ENCODE measurements around the gene SNX25. TPM values are rescaled to one million over a fixed set of nuclear protein-coding genes. Genes with fewer than 3 reads are reported as not detected.

The SNX25 gene
- polyA plus RNA-seq, 1 of the 3 experiments (the other 2 are of a cell fraction), result 8.5 TPM

- H3K79me2 ChIP-seq (ENCODE audit: insufficient read depth), result no peaks in the 10 kb centered on the region
- H3K4me1 ChIP-seq (ENCODE audit: control insufficient read depth in 1 of 2, insufficient read depth in 2 of 2, low read depth in 1 of 2, low read length in 1 of 2), result peaks cover 0 to under 1% of the 10 kb centered on the region in 2 experiments; a peak in 2 of 4 replicates
- no peaks in the 10 kb centered on the region for H3K9me3 ChIP-seq
- H3K36me3 ChIP-seq (replicated peaks in 1 of 2; ENCODE audit: control insufficient read depth in 1 of 2, insufficient read depth in 2 of 2, low read length in 1 of 2), result peaks cover 16 to 48% of the 10 kb centered on the region in 2 experiments
- no peaks in the 10 kb centered on the region for H3K9me2 ChIP-seq
- H3K27me3 ChIP-seq (ENCODE audit: insufficient read depth), result no peaks in the 10 kb centered on the region
- H4K20me1 ChIP-seq (ENCODE audit: insufficient read depth), result no peaks in the 10 kb centered on the region
- 91% methylated on average over 6 of the region's 7 CpGs for WGBS (ENCODE audit: low lambda C conversion rate)
- H3F3A ChIP-seq (replicated peaks; ENCODE audit: insufficient read depth), result peaks cover 5% of the 10 kb centered on the region
- H3K4me2 ChIP-seq, result no peak overlapping the region
- ChIA-PET POLR2A (no interaction called here), CTCF (no interaction called here)
- no peak for TF ChIP-seq MEF2A (IDR thresholded peaks at IDR 0.05; ENCODE audit: borderline replicate concordance, low read depth)
- TF ChIP-seq EP300 (IDR thresholded peaks at IDR 0.05; ENCODE audit: borderline replicate concordance in 1 of 2, low read depth in 1 of 2, low read length in 1 of 2), result no peak
- no peak for TF ChIP-seq SMC3 (IDR thresholded peaks at IDR 0.05; ENCODE audit: low read depth, low read length)
- TF ChIP-seq CTCF (IDR thresholded peaks at IDR 0.05), result no peak
- TF ChIP-seq FOSL2 (IDR thresholded peaks at IDR 0.05; ENCODE audit: borderline replicate concordance, low read depth), result no peak
- no peak for TF ChIP-seq NFIC (IDR thresholded peaks at IDR 0.05; ENCODE audit: borderline replicate concordance)
- TF ChIP-seq TEAD4 (IDR thresholded peaks at IDR 0.05; ENCODE audit: borderline replicate concordance, insufficient read depth), result no peak
- TF ChIP-seq SIN3A (IDR thresholded peaks at IDR 0.05; ENCODE audit: borderline replicate concordance, low read depth, low read length), result no peak
- no peak for TF ChIP-seq USF1 (IDR thresholded peaks at IDR 0.05; ENCODE audit: borderline replicate concordance, low read depth)
- TF ChIP-seq FOXM1 (IDR thresholded peaks at IDR 0.05; ENCODE audit: low read depth), result no peak
- TF ChIP-seq CHD2 (IDR thresholded peaks at IDR 0.05; ENCODE audit: low read length, partially characterized antibody), result no peak
- no peak for TF ChIP-seq JUND (IDR thresholded peaks at IDR 0.05)
- TF ChIP-seq YY1 (IDR thresholded peaks at IDR 0.05; ENCODE audit: low read depth), result no peak
- TF ChIP-seq POLR2AphosphoS5 (IDR thresholded peaks at IDR 0.05; ENCODE audit: low read depth, low read length), result no peak
- H3K4me3 ChIP-seq (ENCODE audit: low read depth in 2 of 2, low read length in 1 of 2), result no peak overlapping the region
- no peak overlapping the region for H3K9ac ChIP-seq
- no peak overlapping the region for H2AFZ ChIP-seq (ENCODE audit: low read depth)
- DNase-seq, result no peak
- H3K27ac ChIP-seq (ENCODE audit: low read depth in 2 of 2, low read length in 1 of 2), result no peak overlapping the region
These were observed 142.8 kb downstream of the SNX25 start for GRCh38 chr4:185352202-185352601.

DNA sequence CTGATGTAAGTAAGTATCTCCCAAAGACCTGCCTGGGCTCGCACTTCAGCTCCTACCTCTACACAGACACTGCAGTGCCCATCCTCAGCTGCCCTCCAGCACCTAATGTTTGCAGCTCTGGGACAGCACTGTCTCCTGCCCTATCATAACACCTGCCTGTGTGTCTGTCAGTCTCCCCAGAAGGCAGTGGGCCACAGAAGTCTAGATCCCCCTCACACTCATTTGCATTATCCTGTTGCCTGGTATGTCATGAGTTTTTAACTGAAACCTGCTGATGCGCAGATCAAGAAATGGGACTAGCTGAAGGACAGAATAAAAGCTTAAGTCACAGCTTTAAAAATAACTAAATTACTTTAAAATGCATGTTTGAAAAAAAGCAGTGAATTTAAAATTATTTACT, 143.3 kb downstream of the SNX25 start:
- H3K27ac ChIP-seq (ENCODE audit: low read depth in 2 of 2, low read length in 1 of 2), result no peak overlapping the region
- WGBS (ENCODE audit: low lambda C conversion rate), result 96% methylated on average over 2 of the region's 2 CpGs
- no peaks in the 10 kb centered on the region for H3K27me3 ChIP-seq (ENCODE audit: insufficient read depth)
- peaks cover 2% of the 10 kb centered on the region in 2 experiments; a peak in 2 of 4 replicates for H3K4me1 ChIP-seq (ENCODE audit: control insufficient read depth in 1 of 2, insufficient read depth in 2 of 2, low read depth in 1 of 2, low read length in 1 of 2)
- POLR2A ChIA-PET, result no interaction called here
- no peaks in the 10 kb centered on the region for H3K79me2 ChIP-seq (ENCODE audit: insufficient read depth)
- no peaks in the 10 kb centered on the region for H3K9me3 ChIP-seq
- H2AFZ ChIP-seq (ENCODE audit: low read depth), result no peak overlapping the region
- H3K4me3 ChIP-seq (ENCODE audit: low read depth in 2 of 2, low read length in 1 of 2), result no peak overlapping the region
- no peak overlapping the region for H3K9ac ChIP-seq
- no peak for DNase-seq
- no peak for TF ChIP-seq JUND (IDR thresholded peaks at IDR 0.05)
- TF ChIP-seq ZBTB33 (IDR thresholded peaks at IDR 0.05; ENCODE audit: borderline replicate concordance, low read depth), result no peak
- no peak for TF ChIP-seq FOXM1 (IDR thresholded peaks at IDR 0.05; ENCODE audit: low read depth)
- no peaks in the 10 kb centered on the region for H4K20me1 ChIP-seq (ENCODE audit: insufficient read depth)
- peaks cover 16 to 43% of the 10 kb centered on the region in 2 experiments for H3K36me3 ChIP-seq (replicated peaks in 1 of 2; ENCODE audit: control insufficient read depth in 1 of 2, insufficient read depth in 2 of 2, low read length in 1 of 2)
- no peaks in the 10 kb centered on the region for H3K9me2 ChIP-seq
- CTCF ChIA-PET, result interaction anchor here (0.7 kb wide), 1 partner anchor 12 kb away, joined by 3 read pairs; no protein-coding TSS in a partner anchor
- peaks cover 10% of the 10 kb centered on the region for H3F3A ChIP-seq (replicated peaks; ENCODE audit: insufficient read depth)
- no peak overlapping the region for H3K4me2 ChIP-seq
